Stimulated activated naive B cell treated with anti-CD40 and anti-IgM and Interleukin-4, amounts not matched to agents 10 μg/mL and 1 μg/mL and 100 μg/mL, for 72 hours (primary cell): Measurements from ENCODE around the gene ZFAND5.

ENCODE experiments used
- ATAC-seq, 2 donors: fragments of 150-1000 bp; cut with Tn5 transposase; replicated peaks; 2 replicates each; pipeline ENCODE4 v1.10.0; 2021; ENCODE audit warnings: moderate library complexity in 1 of 2
- DNase-seq: peaks from one replicate; pipeline ENCODE4 v3.0.0; 2021
- H3K27ac Mint-ChIP-seq: one replicate; pipeline ENCODE4 v1.8.0; 2022; ENCODE audit warnings: mild to moderate bottlenecking, mixed read lengths
- H3K27me3 Mint-ChIP-seq, 2 donors: one replicate each; pipeline ENCODE4 v1.8.0; 2022; ENCODE audit warnings: mixed read lengths in 2 of 2
- H3K36me3 Mint-ChIP-seq, 2 donors: one replicate each; pipeline ENCODE4 v1.8.0; 2022; ENCODE audit warnings: mixed read lengths in 2 of 2, mild to moderate bottlenecking in 1 of 2
- H3K4me1 Mint-ChIP-seq, 2 donors: one replicate each; pipeline ENCODE4 v1.8.0; 2022; ENCODE audit warnings: mixed read lengths in 2 of 2, mild to moderate bottlenecking in 1 of 2
- H3K4me3 Mint-ChIP-seq, 2 donors: one replicate each; pipeline ENCODE4 v1.8.0; 2022; ENCODE audit warnings: mild to moderate bottlenecking in 2 of 2, mixed read lengths in 2 of 2, moderate library complexity in 1 of 2
- H3K9me3 Mint-ChIP-seq, 2 donors: one replicate each; pipeline ENCODE4 v1.8.0; 2022; ENCODE audit warnings: mixed read lengths in 2 of 2, mild to moderate bottlenecking in 1 of 2

ZFAND5 gene, protein sequence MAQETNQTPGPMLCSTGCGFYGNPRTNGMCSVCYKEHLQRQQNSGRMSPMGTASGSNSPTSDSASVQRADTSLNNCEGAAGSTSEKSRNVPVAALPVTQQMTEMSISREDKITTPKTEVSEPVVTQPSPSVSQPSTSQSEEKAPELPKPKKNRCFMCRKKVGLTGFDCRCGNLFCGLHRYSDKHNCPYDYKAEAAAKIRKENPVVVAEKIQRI

GRCh38 chr9:72364679-72365524 is at the start of gene ZFAND5:
Gene ZFAND5 (minus strand): TSS chr9:72365208. CDS start chr9:72360778, 4,430 bp downstream.
- peaks cover 5 to 9% of the 10 kb centered on the region in 2 donors for H3K36me3 Mint-ChIP-seq
- H3K27me3 Mint-ChIP-seq: no peaks in the 10 kb centered on the region
- H3K4me1 Mint-ChIP-seq: peaks cover 19% of the 10 kb centered on the region in 2 donors
- peak within 1 kb of the TSS; percentile 88 to 90 for H3K4me3 Mint-ChIP-seq
- no peaks in the 10 kb centered on the region for H3K9me3 Mint-ChIP-seq
- peak within 1 kb of the TSS; percentile 99 for H3K27ac Mint-ChIP-seq
- peak; percentile 88 for ATAC-seq
- DNase-seq: peak; percentile 91

GRCh38 chr9:72412483-72413040 is 47.6 kb upstream of the ZFAND5 start:
- Mint-ChIP-seq H3K4me3 (no peak overlapping the region), H3K9me3 (peaks cover 1 to 7% of the 10 kb centered on the region in 2 donors), H3K27ac (no peak overlapping the region), H3K4me1 (no peaks in the 10 kb centered on the region), H3K36me3 (no peaks in the 10 kb centered on the region), H3K27me3 (peaks cover 0 to 10% of the 10 kb centered on the region in 2 donors)
- ATAC-seq (no peak), DNase-seq (no peak)

DNA sequence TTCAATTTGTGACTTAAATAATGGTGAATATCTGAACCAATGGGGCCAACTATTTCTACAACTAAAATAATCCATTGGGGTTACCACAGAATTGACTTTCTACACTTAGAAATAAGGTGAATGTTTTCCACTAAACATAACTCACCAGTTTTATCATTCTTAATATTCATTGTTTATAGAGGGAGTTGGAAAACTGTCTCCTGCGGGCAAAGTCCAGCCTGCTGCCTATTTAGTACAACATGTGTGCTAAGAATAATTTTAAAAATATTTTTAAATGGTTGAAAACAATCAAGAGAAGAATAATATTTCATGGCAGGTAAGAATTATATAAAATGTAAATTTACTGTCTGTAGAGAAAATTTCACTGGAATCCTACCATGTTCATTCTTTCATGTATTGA is 45.2 kb upstream of the ZFAND5 start:
- H3K27me3 Mint-ChIP-seq: peaks cover 0 to 8% of the 10 kb centered on the region in 2 donors
- DNase-seq (no peak), ATAC-seq (no peak)
- no peak overlapping the region for H3K4me3 Mint-ChIP-seq
- H3K27ac Mint-ChIP-seq: no peak overlapping the region
- no peaks in the 10 kb centered on the region for H3K36me3 Mint-ChIP-seq
- H3K9me3 Mint-ChIP-seq: peaks cover 1 to 7% of the 10 kb centered on the region in 2 donors
- H3K4me1 Mint-ChIP-seq: no peaks in the 10 kb centered on the region

- Mint-ChIP-seq H3K4me3 (no peak overlapping the region), H3K27ac (no peak overlapping the region)
- ATAC-seq: no peak
These were observed 42.1 kb upstream of the ZFAND5 start for GRCh38 chr9:72407114-72407513.

GRCh38 chr9:72402744-72403143 is 37.7 kb upstream of the ZFAND5 start:
- H3K27ac Mint-ChIP-seq: no peak overlapping the region
- no peak for DNase-seq
- peaks cover 0 to 2% of the 10 kb centered on the region in 2 donors for H3K9me3 Mint-ChIP-seq
- H3K27me3 Mint-ChIP-seq: peaks cover 8 to 9% of the 10 kb centered on the region in 2 donors
- no peak for ATAC-seq
- H3K4me1 Mint-ChIP-seq: no peaks in the 10 kb centered on the region
- H3K36me3 Mint-ChIP-seq: no peaks in the 10 kb centered on the region
- no peak overlapping the region for H3K4me3 Mint-ChIP-seq

More at GRCh38 chr9:72407114-72407513, 42.1 kb upstream of the ZFAND5 start:
- Mint-ChIP-seq H3K9me3 (no peaks in the 10 kb centered on the region), H3K4me1 (no peaks in the 10 kb centered on the region), H3K36me3 (no peaks in the 10 kb centered on the region), H3K27me3 (peaks cover 0 to 8% of the 10 kb centered on the region in 2 donors)
- DNase-seq: no peak

GRCh38 chr9:72401396-72401795 is 36.4 kb upstream of the ZFAND5 start:
- no peak overlapping the region for H3K4me3 Mint-ChIP-seq
- no peaks in the 10 kb centered on the region for H3K4me1 Mint-ChIP-seq
- H3K9me3 Mint-ChIP-seq: peaks cover 0 to 2% of the 10 kb centered on the region in 2 donors
- no peak for DNase-seq
- no peaks in the 10 kb centered on the region for H3K36me3 Mint-ChIP-seq
- peaks cover 8 to 9% of the 10 kb centered on the region in 2 donors for H3K27me3 Mint-ChIP-seq
- no peak overlapping the region for H3K27ac Mint-ChIP-seq
- ATAC-seq: no peak

DNA sequence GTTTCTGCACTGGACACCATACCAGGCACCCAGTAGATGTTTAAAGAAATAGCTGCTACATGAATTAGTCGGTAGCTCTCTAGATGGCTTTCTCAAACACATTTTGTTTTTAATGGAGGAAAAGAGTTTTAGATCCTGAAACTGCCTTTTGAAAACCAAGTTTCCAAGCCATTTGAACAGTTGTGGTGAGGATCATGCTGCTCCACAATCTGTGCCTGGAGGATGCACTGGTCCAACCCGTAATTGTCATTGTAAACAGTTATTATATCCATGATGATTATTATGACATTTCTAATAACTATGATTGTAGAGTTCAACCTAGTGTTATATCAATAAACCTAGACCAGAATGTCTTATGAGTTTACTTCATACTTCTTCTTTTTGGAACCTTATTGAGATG is 35.9 kb upstream of the ZFAND5 start:
- no peaks in the 10 kb centered on the region for H3K36me3 Mint-ChIP-seq
- no peak for ATAC-seq
- no peaks in the 10 kb centered on the region for H3K4me1 Mint-ChIP-seq
- H3K27me3 Mint-ChIP-seq: peaks cover 8 to 9% of the 10 kb centered on the region in 2 donors
- no peak for DNase-seq
- H3K27ac Mint-ChIP-seq: no peak overlapping the region
- H3K4me3 Mint-ChIP-seq: no peak overlapping the region
- peaks cover 0 to 2% of the 10 kb centered on the region in 2 donors for H3K9me3 Mint-ChIP-seq

- DNase-seq (no peak), ATAC-seq (no peak)
- Mint-ChIP-seq H3K27me3 (peaks cover 4 to 9% of the 10 kb centered on the region in 2 donors), H3K9me3 (peaks cover 0 to 2% of the 10 kb centered on the region in 2 donors), H3K36me3 (no peaks in the 10 kb centered on the region), H3K27ac (no peak overlapping the region), H3K4me3 (no peak overlapping the region), H3K4me1 (no peaks in the 10 kb centered on the region)
These were observed 34.4 kb upstream of the ZFAND5 start for GRCh38 chr9:72399391-72399790.

GRCh38 chr9:72396247-72397091 is 31.5 kb upstream of the ZFAND5 start:
- Mint-ChIP-seq H3K4me1 (no peaks in the 10 kb centered on the region), H3K27ac (no peak overlapping the region)

DNA sequence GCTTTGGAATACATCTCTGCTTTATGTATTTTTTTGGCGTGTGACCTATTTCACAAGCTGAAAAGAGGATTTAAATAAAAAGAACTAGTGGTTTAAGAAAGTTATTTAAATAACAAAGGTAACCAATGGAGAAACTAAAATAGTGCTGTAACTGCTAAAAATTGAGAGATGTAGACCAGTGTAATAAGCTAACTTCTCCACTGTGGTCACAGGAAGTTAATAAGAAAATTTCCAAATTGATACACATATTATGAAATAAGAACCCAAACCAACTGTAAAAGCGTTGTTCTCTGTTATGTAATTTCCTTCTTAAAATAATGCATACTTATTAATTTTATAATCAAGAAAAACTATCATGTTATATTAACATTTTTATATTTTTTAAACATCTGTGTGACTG is 29.1 kb upstream of the ZFAND5 start:
- peaks cover 0 to 4% of the 10 kb centered on the region in 2 donors for H3K9me3 Mint-ChIP-seq
- no peaks in the 10 kb centered on the region for H3K4me1 Mint-ChIP-seq
- no peak overlapping the region for H3K4me3 Mint-ChIP-seq
- H3K36me3 Mint-ChIP-seq: no peaks in the 10 kb centered on the region
- no peak overlapping the region for H3K27ac Mint-ChIP-seq
- peaks cover 8 to 16% of the 10 kb centered on the region in 2 donors for H3K27me3 Mint-ChIP-seq
- no peak for DNase-seq
- no peak for ATAC-seq

More at GRCh38 chr9:72396247-72397091, 31.5 kb upstream of the ZFAND5 start:
- H3K4me3 Mint-ChIP-seq: no peak overlapping the region
- peaks cover 4 to 9% of the 10 kb centered on the region in 2 donors for H3K27me3 Mint-ChIP-seq
- no peak for ATAC-seq
- no peaks in the 10 kb centered on the region for H3K36me3 Mint-ChIP-seq
- no peak for DNase-seq
- H3K9me3 Mint-ChIP-seq: peaks cover 0 to 2% of the 10 kb centered on the region in 2 donors

- Mint-ChIP-seq H3K9me3 (peaks cover 0 to 4% of the 10 kb centered on the region in 2 donors), H3K27ac (no peak overlapping the region), H3K36me3 (no peaks in the 10 kb centered on the region), H3K4me3 (no peak overlapping the region), H3K27me3 (peaks cover 5 to 7% of the 10 kb centered on the region in 2 donors), H3K4me1 (no peaks in the 10 kb centered on the region)
- ATAC-seq (no peak), DNase-seq (no peak)
These were observed 25.9 kb upstream of the ZFAND5 start for GRCh38 chr9:72390907-72391306.

- no peak overlapping the region for H3K4me3 Mint-ChIP-seq
- peaks cover 5 to 7% of the 10 kb centered on the region in 2 donors for H3K27me3 Mint-ChIP-seq
- H3K36me3 Mint-ChIP-seq: no peaks in the 10 kb centered on the region
- H3K27ac Mint-ChIP-seq: no peak overlapping the region
- no peaks in the 10 kb centered on the region for H3K4me1 Mint-ChIP-seq
- DNase-seq (no peak), ATAC-seq (no peak)
- H3K9me3 Mint-ChIP-seq: peaks cover 0 to 4% of the 10 kb centered on the region in 2 donors
These were observed 21.2 kb upstream of the ZFAND5 start for GRCh38 chr9:72386186-72386585.

DNA sequence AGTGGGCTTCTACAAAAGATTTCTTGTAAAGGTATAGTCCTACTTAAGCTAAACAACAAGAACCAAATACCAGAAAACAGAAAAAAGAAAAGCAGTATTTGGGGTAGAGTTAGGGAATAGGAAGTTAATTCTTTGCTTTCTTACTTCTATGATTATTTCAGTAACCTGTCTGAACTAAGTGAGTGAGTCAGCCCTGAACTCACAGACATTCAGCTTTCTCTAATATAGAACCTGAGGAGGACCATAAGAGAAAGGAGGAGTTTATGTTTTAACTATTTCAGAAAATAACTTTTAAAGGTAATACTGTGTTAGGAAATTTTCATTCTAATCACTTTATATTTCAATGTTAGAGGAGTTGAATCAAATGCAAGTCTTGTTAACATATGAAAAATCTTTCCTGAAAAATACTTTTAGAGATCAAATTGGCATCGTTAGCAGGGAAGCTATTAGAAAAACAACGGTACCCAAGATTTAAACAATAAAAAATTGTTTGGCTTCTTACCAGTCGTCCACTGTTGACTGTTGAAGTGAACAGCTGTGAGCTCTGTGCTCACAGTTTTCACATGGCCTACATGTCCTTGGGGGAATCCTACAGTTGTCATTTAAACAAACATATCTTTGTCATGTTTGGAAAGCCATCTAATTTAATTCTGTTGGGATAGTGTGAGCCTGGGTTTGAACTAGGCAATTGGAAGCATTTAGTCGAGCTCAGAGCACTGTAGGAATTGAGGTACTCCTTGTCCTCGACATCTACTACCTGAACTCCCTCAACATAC is 19.9 kb upstream of the ZFAND5 start:
- Mint-ChIP-seq H3K27me3 (peaks cover 8 to 11% of the 10 kb centered on the region in 2 donors), H3K27ac (no peak overlapping the region), H3K9me3 (peaks cover 0 to 4% of the 10 kb centered on the region in 2 donors), H3K36me3 (no peaks in the 10 kb centered on the region), H3K4me1 (no peaks in the 10 kb centered on the region), H3K4me3 (no peak overlapping the region)
- DNase-seq (no peak), ATAC-seq (no peak)
